RWPE1 (cell line): Measurements from ENCODE around the gene IL24.
"Not testable (repeated sequence)": the region's sequence is repeated elsewhere in the genome, so short reads cannot be mapped to it uniquely, and the experiment has no call there.

Experiments used
- CTCF ChIA-PET: fragments of 350-600 bp; sonication (Branson Sonifier 250); formaldehyde crosslinking; extraction: SDS; loops from one replicate; lab custom pipeline; 2021; lab: Yijun Ruan, JAX
- POLR2A ChIA-PET: fragments of 400-600 bp; formaldehyde crosslinking; extraction: SDS; loops from one replicate; lab custom pipeline; 2020; ENCODE audit warnings: antibody characterized with exemption; ENCODE audit not compliant: low non-redundant PET; lab: Yijun Ruan, JAX
- DNase-seq: peaks from one replicate; pipeline ENCODE4 v3.0.0; 2012; ENCODE audit warnings: low spot score
- H3K27ac ChIP-seq: fragments of 450-650 bp; 2 replicates; pipeline ENCODE4 v1.5.1; 2017
- TF ChIP-seq, protein P1 (sequence below): fragments of 450-650 bp; conservative IDR thresholded peaks from 2 replicates; pipeline ENCODE4 v1.5.1; 2017; ENCODE audit warnings: low read depth, mild to moderate bottlenecking

The IL24 gene

DNA sequence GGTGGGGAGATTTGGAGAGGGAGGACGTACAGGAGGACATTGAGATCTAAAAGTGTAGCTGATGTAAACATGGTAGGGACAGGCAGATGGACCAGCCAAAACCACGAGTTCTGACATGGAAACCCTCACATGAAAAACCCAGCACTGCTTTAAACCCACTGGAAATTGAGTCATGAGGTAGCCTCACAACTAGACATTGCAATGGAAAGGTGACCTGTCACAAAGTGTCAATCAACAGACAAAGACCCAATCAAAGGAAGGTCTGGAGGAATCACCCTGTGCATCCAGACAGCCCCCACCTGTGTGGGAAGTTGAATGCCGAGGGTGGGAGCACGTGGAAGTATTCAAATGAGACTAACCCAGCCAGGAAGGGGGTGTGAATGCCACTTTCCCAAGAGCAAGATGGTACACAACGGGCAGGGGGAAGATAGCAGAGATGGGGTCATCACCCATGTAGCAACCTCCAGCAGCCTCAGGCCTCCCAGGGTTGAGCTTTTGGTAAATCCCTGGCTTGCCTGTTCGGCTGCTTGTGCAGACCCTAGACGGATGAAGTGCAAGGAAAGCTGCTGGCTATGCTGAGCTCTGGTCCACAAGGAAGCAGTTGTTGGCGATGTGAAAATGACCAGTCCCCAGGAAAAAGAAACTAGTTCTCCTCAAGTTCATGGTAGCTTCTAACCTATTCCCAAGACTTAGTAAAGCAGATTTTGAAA, 18.9 kb downstream of the IL24 start:
- ChIA-PET CTCF (interaction anchor here (0.5 to 1.8 kb wide), 6 partner anchors 105 to 252 kb away, joined by 3 to 9 read pairs (median 4); no protein-coding TSS in a partner anchor), POLR2A (no interaction called here)

GRCh38 chr1:206918076-206918475, 20.8 kb downstream of the IL24 start:
- H3K27ac ChIP-seq, result no peak overlapping the region
- TF ChIP-seq, protein P1, sequence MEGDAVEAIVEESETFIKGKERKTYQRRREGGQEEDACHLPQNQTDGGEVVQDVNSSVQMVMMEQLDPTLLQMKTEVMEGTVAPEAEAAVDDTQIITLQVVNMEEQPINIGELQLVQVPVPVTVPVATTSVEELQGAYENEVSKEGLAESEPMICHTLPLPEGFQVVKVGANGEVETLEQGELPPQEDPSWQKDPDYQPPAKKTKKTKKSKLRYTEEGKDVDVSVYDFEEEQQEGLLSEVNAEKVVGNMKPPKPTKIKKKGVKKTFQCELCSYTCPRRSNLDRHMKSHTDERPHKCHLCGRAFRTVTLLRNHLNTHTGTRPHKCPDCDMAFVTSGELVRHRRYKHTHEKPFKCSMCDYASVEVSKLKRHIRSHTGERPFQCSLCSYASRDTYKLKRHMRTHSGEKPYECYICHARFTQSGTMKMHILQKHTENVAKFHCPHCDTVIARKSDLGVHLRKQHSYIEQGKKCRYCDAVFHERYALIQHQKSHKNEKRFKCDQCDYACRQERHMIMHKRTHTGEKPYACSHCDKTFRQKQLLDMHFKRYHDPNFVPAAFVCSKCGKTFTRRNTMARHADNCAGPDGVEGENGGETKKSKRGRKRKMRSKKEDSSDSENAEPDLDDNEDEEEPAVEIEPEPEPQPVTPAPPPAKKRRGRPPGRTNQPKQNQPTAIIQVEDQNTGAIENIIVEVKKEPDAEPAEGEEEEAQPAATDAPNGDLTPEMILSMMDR, result no peak
- POLR2A ChIA-PET, result no interaction called here
- no peak for DNase-seq
- CTCF ChIA-PET, result interaction anchor here (0.6 to 0.7 kb wide), 2 partner anchors 13 to 373 kb away, joined by 4 to 5 read pairs; no protein-coding TSS in a partner anchor

More for the DNA sequence above, 18.9 kb downstream of the IL24 start:
- TF ChIP-seq, protein P1, result no peak
- DNase-seq, result no peak
- H3K27ac ChIP-seq, result no peak overlapping the region

GRCh38 chr1:206921772-206922265, 24.6 kb downstream of the IL24 start, which contains the start of gene FCMR:
TSS of gene FCMR (minus strand) at chr1:206921941. CDS start at chr1:206921854, 87 bp downstream.
- CTCF ChIA-PET, result interaction anchor here (1.0 to 1.2 kb wide), 2 partner anchors 9 to 60 kb away, joined by 3 to 5 read pairs; no protein-coding TSS in a partner anchor
- no peak for DNase-seq
- TF ChIP-seq, protein P1, result no peak
- POLR2A ChIA-PET, result interaction anchor here (0.7 kb wide), 1 partner anchor 286 kb away, joined by 3 read pairs; the partner anchor contains the start of gene DYRK3
- no peak within 1 kb of the TSS for H3K27ac ChIP-seq

GRCh38 chr1:206922524-206922923, 25.3 kb downstream of the IL24 start:
- TF ChIP-seq, protein P1, result no peak
- CTCF ChIA-PET, result interaction anchor here (1.0 kb wide), 1 partner anchor 59 kb away, joined by 3 read pairs; no protein-coding TSS in a partner anchor

GRCh38 chr1:206923009-206923960, 26.0 kb downstream of the IL24 start:
- no peak overlapping the region for H3K27ac ChIP-seq
- TF ChIP-seq, protein P1, result no peak
- CTCF ChIA-PET, result no interaction called here
- POLR2A ChIA-PET, result no interaction called here
- no peak for DNase-seq

More at GRCh38 chr1:206922524-206922923, 25.3 kb downstream of the IL24 start:
- no peak overlapping the region for H3K27ac ChIP-seq
- POLR2A ChIA-PET, result interaction anchor here (0.7 kb wide), 1 partner anchor 287 kb away, joined by 3 read pairs; the partner anchor contains the start of gene DYRK3
- no peak for DNase-seq

GRCh38 chr1:206923961-206924557, 26.8 kb downstream of the IL24 start:
- H3K27ac ChIP-seq, DNase-seq, POLR2A ChIA-PET: not testable (repeated sequence)
- CTCF ChIA-PET, result interaction anchor here (1.1 kb wide), 1 partner anchor 291 kb away, joined by 3 read pairs; no protein-coding TSS in a partner anchor
